ENCODE data around the gene ALOX15. TPM values are rescaled to one million over a fixed set of nuclear protein-coding genes. Genes with fewer than 3 reads are reported as not detected.

The ALOX15 gene
- total RNA-seq, 1 donor from 2014 or later = not detected

- H3K36me3 ChIP-seq = no peaks in the 10 kb centered on the region
- no peak overlapping the region for H3K27ac ChIP-seq
- H3K4me1 ChIP-seq = no peaks in the 10 kb centered on the region
- H3K27me3 ChIP-seq = no peaks in the 10 kb centered on the region
- no peak overlapping the region for H3K4me3 ChIP-seq
- intact Hi-C loops (cut with DNase I) = no loop called here
- no peak for DNase-seq (ENCODE audit: extremely low spot score in 2 of 2)
- no peaks in the 10 kb centered on the region for H3K9me3 ChIP-seq
- TF ChIP-seq, protein P1, sequence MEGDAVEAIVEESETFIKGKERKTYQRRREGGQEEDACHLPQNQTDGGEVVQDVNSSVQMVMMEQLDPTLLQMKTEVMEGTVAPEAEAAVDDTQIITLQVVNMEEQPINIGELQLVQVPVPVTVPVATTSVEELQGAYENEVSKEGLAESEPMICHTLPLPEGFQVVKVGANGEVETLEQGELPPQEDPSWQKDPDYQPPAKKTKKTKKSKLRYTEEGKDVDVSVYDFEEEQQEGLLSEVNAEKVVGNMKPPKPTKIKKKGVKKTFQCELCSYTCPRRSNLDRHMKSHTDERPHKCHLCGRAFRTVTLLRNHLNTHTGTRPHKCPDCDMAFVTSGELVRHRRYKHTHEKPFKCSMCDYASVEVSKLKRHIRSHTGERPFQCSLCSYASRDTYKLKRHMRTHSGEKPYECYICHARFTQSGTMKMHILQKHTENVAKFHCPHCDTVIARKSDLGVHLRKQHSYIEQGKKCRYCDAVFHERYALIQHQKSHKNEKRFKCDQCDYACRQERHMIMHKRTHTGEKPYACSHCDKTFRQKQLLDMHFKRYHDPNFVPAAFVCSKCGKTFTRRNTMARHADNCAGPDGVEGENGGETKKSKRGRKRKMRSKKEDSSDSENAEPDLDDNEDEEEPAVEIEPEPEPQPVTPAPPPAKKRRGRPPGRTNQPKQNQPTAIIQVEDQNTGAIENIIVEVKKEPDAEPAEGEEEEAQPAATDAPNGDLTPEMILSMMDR (IDR thresholded peaks at IDR 0.05) = no peak
- no peak for TF ChIP-seq POLR2A (IDR thresholded peaks at IDR 0.05)
- no peak for TF ChIP-seq POLR2AphosphoS5 (IDR thresholded peaks at IDR 0.05; ENCODE audit: insufficient read depth in 1 of 2, low read depth in 1 of 2)
These were observed 18.2 kb downstream of the ALOX15 start for GRCh38 chr17:4623249-4623648.

GRCh38 chr17:4622375-4622774, 19.1 kb downstream of the ALOX15 start:
- no peak overlapping the region for H3K4me3 ChIP-seq
- intact Hi-C loops (cut with DNase I) = no loop called here

DNA sequence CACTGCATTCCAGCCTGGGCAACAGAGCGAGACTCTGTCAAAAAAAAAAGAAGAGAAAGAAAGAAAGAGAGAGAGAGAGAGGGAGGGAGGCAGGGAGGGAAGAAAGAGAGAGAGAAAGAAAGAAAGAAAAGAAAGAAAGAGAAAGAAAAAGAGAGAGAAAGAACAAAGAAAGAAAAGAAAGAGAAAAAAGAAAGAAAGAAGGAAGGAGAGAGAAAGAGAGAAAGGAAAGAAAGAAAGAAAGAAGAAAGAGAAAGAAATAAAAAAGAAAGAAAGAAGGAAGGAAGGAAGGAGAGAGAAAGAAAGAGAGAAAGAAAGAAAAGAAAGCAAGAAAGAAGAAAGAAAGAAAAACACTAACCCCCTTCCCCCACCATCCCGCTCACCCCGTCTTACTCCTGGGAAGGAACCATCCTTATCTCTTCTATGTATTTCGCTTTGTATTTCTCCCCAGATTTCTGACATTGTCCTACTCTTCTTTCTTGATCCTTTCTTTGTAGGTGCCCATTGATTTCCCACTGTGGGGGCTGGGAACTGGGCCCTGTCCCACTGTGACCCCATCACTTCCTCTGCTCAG, 20.9 kb downstream of the ALOX15 start:
- no peaks in the 10 kb centered on the region for H3K9me3 ChIP-seq
- no peak for TF ChIP-seq POLR2AphosphoS5 (IDR thresholded peaks at IDR 0.05; ENCODE audit: insufficient read depth in 1 of 2, low read depth in 1 of 2)
- TF ChIP-seq, protein P1 (IDR thresholded peaks at IDR 0.05) = no peak
- TF ChIP-seq POLR2A (IDR thresholded peaks at IDR 0.05) = no peak
- H3K27ac ChIP-seq = no peak overlapping the region
- intact Hi-C loops (cut with DNase I) = no loop called here
- no peaks in the 10 kb centered on the region for H3K36me3 ChIP-seq
- H3K27me3 ChIP-seq = no peaks in the 10 kb centered on the region
- H3K4me1 ChIP-seq = no peaks in the 10 kb centered on the region
- DNase-seq (ENCODE audit: extremely low spot score in 2 of 2) = no peak
- no peak overlapping the region for H3K4me3 ChIP-seq

More at GRCh38 chr17:4622375-4622774, 19.1 kb downstream of the ALOX15 start:
- no peak for DNase-seq (ENCODE audit: extremely low spot score in 2 of 2)
- H3K36me3 ChIP-seq = no peaks in the 10 kb centered on the region
- H3K9me3 ChIP-seq = no peaks in the 10 kb centered on the region
- TF ChIP-seq, protein P1 (IDR thresholded peaks at IDR 0.05) = no peak
- TF ChIP-seq POLR2AphosphoS5 (IDR thresholded peaks at IDR 0.05; ENCODE audit: insufficient read depth in 1 of 2, low read depth in 1 of 2) = no peak
- no peaks in the 10 kb centered on the region for H3K27me3 ChIP-seq
- H3K27ac ChIP-seq = no peak overlapping the region
- no peaks in the 10 kb centered on the region for H3K4me1 ChIP-seq

DNA sequence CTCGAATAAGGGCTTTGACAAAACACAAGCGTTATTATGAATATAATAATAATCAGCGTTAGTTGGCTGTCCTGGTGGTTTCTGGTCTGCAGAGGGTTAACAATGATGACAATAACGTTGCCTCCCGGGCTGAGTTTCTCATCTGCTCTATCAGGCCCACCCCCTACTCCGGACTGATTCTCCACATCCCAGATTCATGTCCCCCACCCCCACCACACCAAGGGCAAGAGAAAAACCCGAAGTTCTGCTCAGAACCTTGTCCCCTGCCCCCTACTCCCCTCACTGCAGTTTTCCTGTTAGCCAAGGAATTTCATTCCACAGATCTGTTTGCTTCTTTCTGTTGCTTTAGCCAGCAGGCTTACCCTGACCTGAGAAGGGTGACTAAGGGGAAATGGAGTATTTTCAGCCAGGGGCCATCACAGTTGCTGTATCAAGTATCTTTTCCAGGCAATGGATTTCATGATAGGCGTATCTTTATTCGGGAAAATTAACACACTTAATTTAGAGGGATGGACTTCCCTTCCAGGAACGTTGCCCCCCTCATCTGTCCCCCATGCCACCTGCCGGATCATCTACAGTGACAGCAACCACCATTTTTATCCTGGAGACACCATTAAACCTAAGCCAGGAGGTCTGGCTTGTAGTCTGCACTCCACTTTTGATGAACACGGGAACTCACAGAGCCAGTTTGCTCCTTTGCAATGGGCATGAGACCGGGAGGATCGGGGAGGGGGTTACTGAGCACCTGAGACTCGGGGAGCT, 23.7 kb downstream of the ALOX15 start:
- Histone ChIP-seq H3K27ac (no peak overlapping the region), H3K4me1 (no peaks in the 10 kb centered on the region), H3K36me3 (no peaks in the 10 kb centered on the region), H3K4me3 (no peak overlapping the region), H3K9me3 (no peaks in the 10 kb centered on the region), H3K27me3 (no peaks in the 10 kb centered on the region)
- intact Hi-C loops (cut with DNase I) = no loop called here
- no peak for DNase-seq (ENCODE audit: extremely low spot score in 2 of 2)
- TF ChIP-seq, protein P1 (IDR thresholded peaks at IDR 0.05) = no peak
- TF ChIP-seq POLR2A (IDR thresholded peaks at IDR 0.05) = no peak
- TF ChIP-seq POLR2AphosphoS5 (IDR thresholded peaks at IDR 0.05; ENCODE audit: insufficient read depth in 1 of 2, low read depth in 1 of 2) = no peak

DNA sequence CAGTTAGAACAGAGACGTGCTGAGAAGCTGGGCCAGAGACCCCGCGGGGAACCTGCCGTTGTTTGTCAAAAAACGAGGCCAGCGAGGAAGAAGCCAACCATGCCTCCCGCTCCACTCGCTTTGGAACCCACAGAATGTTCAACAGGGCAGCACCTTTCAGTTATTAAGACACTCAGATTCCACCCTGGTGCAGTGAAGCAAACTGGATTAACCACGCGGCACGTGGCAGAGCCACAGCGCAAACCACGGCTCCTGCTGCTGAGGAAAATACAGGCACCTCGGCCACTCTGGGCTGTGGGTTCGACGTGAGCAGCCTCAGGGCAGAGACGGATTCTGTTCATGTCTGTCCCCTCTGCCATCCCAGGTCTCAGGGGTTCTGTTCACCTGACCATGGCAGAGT, 24.4 kb downstream of the ALOX15 start:
- DNase-seq (ENCODE audit: extremely low spot score in 2 of 2) = no peak
- Histone ChIP-seq H3K9me3 (no peaks in the 10 kb centered on the region), H3K36me3 (no peaks in the 10 kb centered on the region), H3K27me3 (no peaks in the 10 kb centered on the region), H3K27ac (no peak overlapping the region), H3K4me1 (no peaks in the 10 kb centered on the region), H3K4me3 (no peak overlapping the region)
- TF ChIP-seq POLR2A (IDR thresholded peaks at IDR 0.05) (no peak), POLR2AphosphoS5 (IDR thresholded peaks at IDR 0.05; ENCODE audit: insufficient read depth in 1 of 2, low read depth in 1 of 2) (no peak)
- TF ChIP-seq, protein P1 (IDR thresholded peaks at IDR 0.05) = no peak
- intact Hi-C loops (cut with DNase I) = no loop called here

Measured in vagina (tissue), 2 donors.